Vagina (tissue), 2 donors: ENCODE results near the gene HNRNPH1.

Experiments used
- POLR2A ChIP-seq, 2 donors: fragments of 450-650 bp; IDR thresholded peaks; one replicate each; pipeline ENCODE4 v1.6.1; 2017; ENCODE audit warnings: antibody characterized with exemption in 2 of 2, mild to moderate bottlenecking in 2 of 2, moderate library complexity in 2 of 2
- POLR2AphosphoS5 ChIP-seq, 2 donors: sonication (generic); formaldehyde crosslinking; IDR thresholded peaks; one replicate each; pipeline ENCODE4 v1.9.0; 2017; ENCODE audit warnings: antibody characterized with exemption in 2 of 2, mild to moderate bottlenecking in 2 of 2, low read depth in 1 of 2; ENCODE audit not compliant: insufficient read depth in 1 of 2
- TF ChIP-seq, protein P1 (sequence below), 3 experiments: fragments of 450-650 bp in 2 of 3; fragments of 200-600 bp in 1 of 3; sonication (generic) in 1 of 3; IDR thresholded peaks; one replicate each; pipeline ENCODE4 v1.5.1; 2017 to 2019; ENCODE audit warnings: antibody characterized with exemption in 3 of 3, mild to moderate bottlenecking in 2 of 3, moderate library complexity in 2 of 3

DNA sequence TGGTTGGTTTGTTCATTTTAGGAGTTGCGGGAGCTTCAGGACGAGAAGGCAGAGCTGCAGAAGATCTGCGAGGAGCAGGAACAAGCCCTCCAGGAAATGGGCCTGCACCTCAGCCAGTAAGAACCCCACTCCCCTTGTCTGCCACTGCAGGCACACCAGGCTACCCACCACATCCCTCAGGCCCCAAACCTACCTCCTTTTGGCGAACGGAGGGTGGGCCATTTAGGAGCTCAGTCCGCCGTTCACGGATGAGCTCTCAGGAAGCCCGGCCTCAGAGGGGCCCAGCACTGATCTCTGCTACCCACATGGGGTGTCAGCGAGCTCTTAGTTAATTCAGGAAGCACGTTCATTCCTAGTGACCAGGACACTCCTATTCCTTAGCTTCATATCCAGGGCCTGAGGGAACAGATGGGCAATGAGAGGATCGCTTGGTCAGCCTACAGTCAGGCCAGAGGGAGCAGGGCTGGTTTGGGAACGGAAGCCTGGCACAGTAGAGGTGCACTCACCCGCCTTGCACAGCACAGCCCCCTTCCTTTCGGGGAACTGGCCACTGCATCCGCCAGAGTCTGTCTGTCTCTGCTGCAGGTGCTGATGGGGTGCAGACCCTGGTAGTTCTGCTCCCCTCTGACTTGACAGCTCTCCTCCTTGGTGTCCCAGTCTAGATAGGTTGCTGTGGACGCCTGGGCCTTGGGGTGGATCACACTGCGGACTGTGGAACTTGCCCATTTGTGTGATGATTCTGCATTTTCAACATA is 21.4 kb downstream of the HNRNPH1 start:
- TF ChIP-seq, protein P1, sequence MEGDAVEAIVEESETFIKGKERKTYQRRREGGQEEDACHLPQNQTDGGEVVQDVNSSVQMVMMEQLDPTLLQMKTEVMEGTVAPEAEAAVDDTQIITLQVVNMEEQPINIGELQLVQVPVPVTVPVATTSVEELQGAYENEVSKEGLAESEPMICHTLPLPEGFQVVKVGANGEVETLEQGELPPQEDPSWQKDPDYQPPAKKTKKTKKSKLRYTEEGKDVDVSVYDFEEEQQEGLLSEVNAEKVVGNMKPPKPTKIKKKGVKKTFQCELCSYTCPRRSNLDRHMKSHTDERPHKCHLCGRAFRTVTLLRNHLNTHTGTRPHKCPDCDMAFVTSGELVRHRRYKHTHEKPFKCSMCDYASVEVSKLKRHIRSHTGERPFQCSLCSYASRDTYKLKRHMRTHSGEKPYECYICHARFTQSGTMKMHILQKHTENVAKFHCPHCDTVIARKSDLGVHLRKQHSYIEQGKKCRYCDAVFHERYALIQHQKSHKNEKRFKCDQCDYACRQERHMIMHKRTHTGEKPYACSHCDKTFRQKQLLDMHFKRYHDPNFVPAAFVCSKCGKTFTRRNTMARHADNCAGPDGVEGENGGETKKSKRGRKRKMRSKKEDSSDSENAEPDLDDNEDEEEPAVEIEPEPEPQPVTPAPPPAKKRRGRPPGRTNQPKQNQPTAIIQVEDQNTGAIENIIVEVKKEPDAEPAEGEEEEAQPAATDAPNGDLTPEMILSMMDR (IDR thresholded peaks at IDR 0.05) = no peak
- no peak for TF ChIP-seq POLR2A (IDR thresholded peaks at IDR 0.05)
- no peak for TF ChIP-seq POLR2AphosphoS5 (IDR thresholded peaks at IDR 0.05; ENCODE audit: insufficient read depth in 1 of 2, low read depth in 1 of 2)
